SK-N-MC (cell line): ENCODE results near the gene ACSM2B.

ENCODE experiments used
- EZH2 ChIP-seq: fragments of 200-600 bp; sonication (generic); IDR thresholded peaks from one replicate; pipeline ENCODE4 v1.6.1; 2017; ENCODE audit warnings: antibody characterized with exemption
- POLR2AphosphoS5 ChIP-seq: IDR thresholded peaks from 2 replicates; pipeline ENCODE4 v1.6.1; 2012; ENCODE audit warnings: mild to moderate bottlenecking, low read depth, low read length, borderline replicate concordance

DNA sequence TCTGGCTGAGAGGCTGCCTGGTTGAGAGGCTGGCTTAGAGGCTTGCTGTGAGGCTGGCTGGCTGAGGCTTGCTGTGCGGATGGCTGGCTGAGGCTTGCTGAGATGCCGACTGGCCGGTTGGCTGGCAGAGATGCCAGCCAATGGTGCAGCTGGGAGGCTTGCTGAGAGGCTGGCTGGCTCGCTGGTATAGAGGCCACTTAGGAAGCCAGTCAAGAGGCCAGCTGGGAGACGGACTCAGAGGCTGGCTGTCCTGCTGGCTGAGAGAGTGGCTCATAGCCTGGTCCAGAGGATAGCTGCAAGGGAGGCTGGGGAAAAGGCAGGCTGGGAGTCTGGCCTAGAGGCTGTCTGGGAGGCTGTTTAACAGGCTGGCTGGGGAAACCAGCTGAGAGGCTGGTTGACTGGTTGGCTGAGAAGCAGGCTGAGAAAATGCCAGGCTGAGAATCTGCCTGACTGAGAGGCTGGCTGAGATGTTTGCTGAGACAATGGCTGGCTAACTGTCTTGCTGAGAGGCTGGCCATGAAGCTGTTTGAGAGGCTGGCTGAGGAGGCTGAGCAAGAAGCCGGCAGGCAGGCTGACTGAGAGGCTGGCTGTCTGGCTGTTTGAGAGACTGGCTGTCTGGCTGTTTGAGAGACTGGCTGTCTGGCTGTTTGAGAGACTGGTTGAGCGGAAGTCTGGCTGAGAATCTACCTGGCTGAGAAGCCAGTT, 37.5 kb upstream of the ACSM2B start:
- TF ChIP-seq EZH2 (no peak), POLR2AphosphoS5 (no peak)
